Measurements from ENCODE around the gene PSMC5.
A peak's percentile ranks its signal among the peaks of the same experiment; 100 is the strongest.

GRCh38 chr17:63841350-63842172, 14.3 kb downstream of the PSMC5 start:
- no peak for TF ChIP-seq CTCF (IDR thresholded peaks at IDR 0.05; ENCODE audit: low read depth, low read length, missing input control)
- peak; percentile 53 for TF ChIP-seq YY1 (IDR thresholded peaks at IDR 0.05)
